HCT116 (cell line): ENCODE measurements around the gene UBXN2A.

Experiments used
- EZH2 ChIP-seq: fragments of 200-600 bp; sonication (generic); IDR thresholded peaks from 2 replicates; pipeline ENCODE4 v1.6.1; 2017; ENCODE audit warnings: antibody characterized with exemption, mixed run types
- JUND ChIP-seq: IDR thresholded peaks from 2 replicates; pipeline ENCODE4 v1.6.1; 2012
- POLR2AphosphoS5 ChIP-seq: IDR thresholded peaks from 2 replicates; pipeline ENCODE4 v1.6.1; 2011; ENCODE audit warnings: mild to moderate bottlenecking, low read depth, low read length, moderate library complexity
- SP1 ChIP-seq: IDR thresholded peaks from 2 replicates; pipeline ENCODE4 v1.6.1; 2012; ENCODE audit warnings: low read depth
- TF ChIP-seq, protein P1 (sequence below), 3 experiments: fragments of 200-600 bp in 1 of 3; sonication (generic) in 1 of 3; IDR thresholded peaks in 2 of 3; conservative IDR thresholded peaks in 1 of 3; 2 replicates each; pipeline ENCODE4 v1.5.1; 2012 to 2017; ENCODE audit warnings: low read depth in 2 of 3, low read length in 2 of 3, antibody characterized with exemption in 1 of 3, borderline replicate concordance in 1 of 3, control low read depth in 1 of 3, mild to moderate bottlenecking in 1 of 3, mixed read lengths in 1 of 3, mixed run types in 1 of 3, moderate library complexity in 1 of 3; ENCODE audit not compliant: insufficient read depth in 1 of 3
- TF ChIP-seq, protein P2 (sequence below): IDR thresholded peaks from 2 replicates; pipeline ENCODE4 v1.6.1; 2012

DNA sequence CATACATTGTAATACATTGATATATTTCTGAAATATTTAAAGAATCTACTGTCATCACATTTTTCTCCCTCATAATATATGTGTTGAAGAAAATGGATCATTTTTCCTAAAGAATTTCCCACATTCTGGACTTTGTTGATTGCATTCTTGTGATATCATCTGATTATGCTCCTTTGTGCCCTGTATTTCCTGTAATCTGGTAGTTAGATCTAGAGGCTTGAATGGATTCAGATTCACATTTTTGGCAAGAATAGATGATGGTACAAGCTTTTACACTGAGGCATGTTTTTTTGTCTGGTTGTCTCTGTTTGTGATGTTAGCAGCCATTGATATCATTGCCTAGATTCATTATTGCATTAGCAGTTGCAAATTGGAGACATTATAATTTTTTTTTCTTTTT lies 13.4 kb downstream of the UBXN2A start:
- TF ChIP-seq, protein P1, sequence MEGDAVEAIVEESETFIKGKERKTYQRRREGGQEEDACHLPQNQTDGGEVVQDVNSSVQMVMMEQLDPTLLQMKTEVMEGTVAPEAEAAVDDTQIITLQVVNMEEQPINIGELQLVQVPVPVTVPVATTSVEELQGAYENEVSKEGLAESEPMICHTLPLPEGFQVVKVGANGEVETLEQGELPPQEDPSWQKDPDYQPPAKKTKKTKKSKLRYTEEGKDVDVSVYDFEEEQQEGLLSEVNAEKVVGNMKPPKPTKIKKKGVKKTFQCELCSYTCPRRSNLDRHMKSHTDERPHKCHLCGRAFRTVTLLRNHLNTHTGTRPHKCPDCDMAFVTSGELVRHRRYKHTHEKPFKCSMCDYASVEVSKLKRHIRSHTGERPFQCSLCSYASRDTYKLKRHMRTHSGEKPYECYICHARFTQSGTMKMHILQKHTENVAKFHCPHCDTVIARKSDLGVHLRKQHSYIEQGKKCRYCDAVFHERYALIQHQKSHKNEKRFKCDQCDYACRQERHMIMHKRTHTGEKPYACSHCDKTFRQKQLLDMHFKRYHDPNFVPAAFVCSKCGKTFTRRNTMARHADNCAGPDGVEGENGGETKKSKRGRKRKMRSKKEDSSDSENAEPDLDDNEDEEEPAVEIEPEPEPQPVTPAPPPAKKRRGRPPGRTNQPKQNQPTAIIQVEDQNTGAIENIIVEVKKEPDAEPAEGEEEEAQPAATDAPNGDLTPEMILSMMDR (IDR thresholded peaks at IDR 0.05 in 2 of 3, conservative IDR thresholded peaks at IDR 0.05 in 1 of 3; ENCODE audit: borderline replicate concordance in 1 of 3, insufficient read depth in 1 of 3, low read depth in 2 of 3, low read length in 2 of 3), result no peak
- TF ChIP-seq POLR2AphosphoS5, result no peak
- TF ChIP-seq JUND, result no peak
- TF ChIP-seq EZH2, result no peak
- TF ChIP-seq SP1, result no peak
- TF ChIP-seq, protein P2, sequence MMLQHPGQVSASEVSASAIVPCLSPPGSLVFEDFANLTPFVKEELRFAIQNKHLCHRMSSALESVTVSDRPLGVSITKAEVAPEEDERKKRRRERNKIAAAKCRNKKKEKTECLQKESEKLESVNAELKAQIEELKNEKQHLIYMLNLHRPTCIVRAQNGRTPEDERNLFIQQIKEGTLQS, result no peak
